WTC11 (cell line): ENCODE results near the gene DDN. TPM values are rescaled to one million over a fixed set of nuclear protein-coding genes. Genes with fewer than 3 reads are reported as not detected.

ENCODE experiments used
- ATAC-seq: fragments of 200-7000 bp; cut with Tn5 transposase; 2 replicates; pipeline ENCODE4 v1.10.0; 2021; ENCODE audit warnings: mild to moderate bottlenecking, moderate library complexity
- CTCF ChIA-PET: fragments of 300-600 bp; sonication (Branson Sonifier 250); formaldehyde crosslinking; loops from one replicate; lab custom pipeline; 2021; ENCODE audit warnings: antibody characterized with exemption; lab: Charles Lee
- POLR2A ChIA-PET: fragments of 350-600 bp; sonication (Branson Sonifier 250); formaldehyde crosslinking; loops from one replicate; lab custom pipeline; 2021; ENCODE audit warnings: antibody characterized with exemption; lab: Charles Lee
- DNase-seq: peaks from one replicate; pipeline ENCODE4 v3.0.0; 2021; ENCODE audit warnings: low spot score
- H3K27ac Mint-ChIP-seq: 2 replicates; pipeline ENCODE4 v1.8.0; 2021; ENCODE audit warnings: mixed read lengths
- H3K27me3 Mint-ChIP-seq: 2 replicates; pipeline ENCODE4 v1.8.0; 2021; ENCODE audit warnings: low read depth, mild to moderate bottlenecking, moderate library complexity, mixed read lengths
- H3K36me3 Mint-ChIP-seq: 2 replicates; pipeline ENCODE4 v1.8.0; 2021; ENCODE audit warnings: mixed read lengths
- H3K4me1 Mint-ChIP-seq: 2 replicates; pipeline ENCODE4 v1.8.0; 2022; ENCODE audit warnings: mixed read lengths
- H3K4me3 Mint-ChIP-seq: 2 replicates; pipeline ENCODE4 v1.8.0; 2021; ENCODE audit warnings: mild to moderate bottlenecking, moderate library complexity, mixed read lengths
- H3K9me3 Mint-ChIP-seq: 2 replicates; pipeline ENCODE4 v1.8.0; 2021; ENCODE audit warnings: mixed read lengths
- CBFB ChIP-seq: sonication (generic); formaldehyde crosslinking; IDR thresholded peaks from 2 replicates; pipeline ENCODE4 v1.8.1; 2022; ENCODE audit warnings: mild to moderate bottlenecking, low read depth, missing genetic modification reagents
- CREB1 ChIP-seq: sonication (generic); formaldehyde crosslinking; IDR thresholded peaks from 2 replicates; pipeline ENCODE4 v1.8.0; 2023; ENCODE audit warnings: mild to moderate bottlenecking, missing genetic modification reagents
- ESRRA ChIP-seq: sonication (generic); formaldehyde crosslinking; IDR thresholded peaks from 2 replicates; pipeline ENCODE4 v1.8.1; 2022; ENCODE audit warnings: mild to moderate bottlenecking, missing genetic modification reagents, borderline replicate concordance
- ETV6 ChIP-seq: sonication (generic); formaldehyde crosslinking; IDR thresholded peaks from 2 replicates; pipeline ENCODE4 v1.8.1; 2022; ENCODE audit warnings: mild to moderate bottlenecking, missing genetic modification reagents
- FOXK1 ChIP-seq: sonication (generic); formaldehyde crosslinking; IDR thresholded peaks from 2 replicates; pipeline ENCODE4 v1.8.0; 2022; ENCODE audit warnings: mild to moderate bottlenecking, moderate library complexity, missing genetic modification reagents
- FOXP1 ChIP-seq: sonication (generic); formaldehyde crosslinking; IDR thresholded peaks from 2 replicates; pipeline ENCODE4 v1.8.0; 2022; ENCODE audit warnings: missing genetic modification reagents, mild to moderate bottlenecking, moderate library complexity, borderline replicate concordance
- GRHL2 ChIP-seq: fragments of 250-450 bp; sonication (Bioruptor Pico); IDR thresholded peaks from 2 replicates; pipeline ENCODE4 v1.8.0; 2022; ENCODE audit warnings: mild to moderate bottlenecking, moderate library complexity; ENCODE audit not compliant: insufficient replicate concordance, severe bottlenecking
- JAZF1 ChIP-seq: fragments of 250-450 bp; sonication (Bioruptor Pico); IDR thresholded peaks from 2 replicates; pipeline ENCODE4 v1.9.0; 2021; ENCODE audit warnings: moderate library complexity, mild to moderate bottlenecking, inconsistent platforms
- NFATC4 ChIP-seq: fragments of 250-450 bp; sonication (Bioruptor Pico); IDR thresholded peaks from 2 replicates; pipeline ENCODE4 v1.9.0; 2021; ENCODE audit warnings: mild to moderate bottlenecking
- NFE2L1 ChIP-seq: sonication (generic); formaldehyde crosslinking; IDR thresholded peaks from 2 replicates; pipeline ENCODE4 v1.8.1; 2023; ENCODE audit warnings: missing genetic modification reagents
- NR1H2 ChIP-seq: sonication (generic); formaldehyde crosslinking; IDR thresholded peaks from 2 replicates; pipeline ENCODE4 v1.9.0; 2021; ENCODE audit warnings: mild to moderate bottlenecking, moderate library complexity, missing genetic modification reagents
- NR2C2 ChIP-seq: sonication (generic); formaldehyde crosslinking; IDR thresholded peaks from 2 replicates; pipeline ENCODE4 v1.8.0; 2022; ENCODE audit warnings: mild to moderate bottlenecking, missing genetic modification reagents
- OVOL2 ChIP-seq: fragments of 250-450 bp; sonication (Bioruptor Pico); IDR thresholded peaks from 2 replicates; pipeline ENCODE4 v1.9.0; 2021; ENCODE audit warnings: mild to moderate bottlenecking, borderline replicate concordance
- RELA ChIP-seq: sonication (generic); formaldehyde crosslinking; IDR thresholded peaks from 2 replicates; pipeline ENCODE4 v1.8.1; 2022; ENCODE audit warnings: missing genetic modification reagents, mild to moderate bottlenecking, borderline replicate concordance
- SMAD3 ChIP-seq: sonication (generic); formaldehyde crosslinking; IDR thresholded peaks from 2 replicates; pipeline ENCODE4 v1.8.0; 2022; ENCODE audit warnings: missing genetic modification reagents, mild to moderate bottlenecking, borderline replicate concordance
- TCF7 ChIP-seq: sonication (generic); formaldehyde crosslinking; IDR thresholded peaks from 2 replicates; pipeline ENCODE4 v1.8.0; 2022; ENCODE audit warnings: mild to moderate bottlenecking, low read depth, missing genetic modification reagents, moderate library complexity
- TEAD1 ChIP-seq: sonication (generic); formaldehyde crosslinking; IDR thresholded peaks from 2 replicates; pipeline ENCODE4 v1.8.0; 2022; ENCODE audit warnings: mild to moderate bottlenecking, missing genetic modification reagents
- ZBTB21 ChIP-seq: sonication (generic); formaldehyde crosslinking; IDR thresholded peaks from 2 replicates; pipeline ENCODE4 v1.8.1; 2023; ENCODE audit warnings: mild to moderate bottlenecking, missing genetic modification reagents, borderline replicate concordance
- ZNF219 ChIP-seq: sonication (generic); formaldehyde crosslinking; IDR thresholded peaks from 2 replicates; pipeline ENCODE4 v1.8.0; 2023; ENCODE audit warnings: missing genetic modification reagents, mild to moderate bottlenecking, borderline replicate concordance
- ZNF263 ChIP-seq: sonication (generic); formaldehyde crosslinking; IDR thresholded peaks from 2 replicates; pipeline ENCODE4 v1.8.1; 2022; ENCODE audit warnings: low read depth, mild to moderate bottlenecking, moderate library complexity, missing genetic modification reagents
- ZNF317 ChIP-seq: sonication (generic); formaldehyde crosslinking; IDR thresholded peaks from 2 replicates; pipeline ENCODE4 v1.8.1; 2023; ENCODE audit warnings: low read depth, mild to moderate bottlenecking, moderate library complexity, missing genetic modification reagents, borderline replicate concordance
- ZNF416 ChIP-seq: fragments of 250-450 bp; sonication (Bioruptor Pico); IDR thresholded peaks from 2 replicates; pipeline ENCODE4 v1.9.0; 2021; ENCODE audit warnings: mild to moderate bottlenecking, inconsistent platforms
- total RNA-seq: library from RNA; stranded (reverse); gene quantifications from 3 replicates; pipeline ENCODE4 v1.2.3, GENCODE V29; 2021
- TF ChIP-seq, protein P1 (sequence below): sonication (generic); formaldehyde crosslinking; IDR thresholded peaks from 2 replicates; pipeline ENCODE4 v1.8.0; 2022; ENCODE audit warnings: mild to moderate bottlenecking, missing genetic modification reagents
- TF ChIP-seq, protein P2 (sequence below): sonication (generic); formaldehyde crosslinking; IDR thresholded peaks from 2 replicates; pipeline ENCODE4 v1.8.1; 2022; ENCODE audit warnings: mild to moderate bottlenecking, missing genetic modification reagents, moderate library complexity, borderline replicate concordance
- TF ChIP-seq, protein P3 (sequence below): fragments of 250-450 bp; sonication (Bioruptor Pico); conservative IDR thresholded peaks from 2 replicates; pipeline ENCODE4 v1.9.0; 2021; ENCODE audit warnings: mild to moderate bottlenecking
- TF ChIP-seq, protein P4 (sequence below): sonication (generic); formaldehyde crosslinking; IDR thresholded peaks from 2 replicates; pipeline ENCODE4 v1.8.1; 2022; ENCODE audit warnings: mild to moderate bottlenecking, moderate library complexity, missing genetic modification reagents

The DDN gene
- total RNA-seq, 1 experiment from 2014 or later: 0.33 TPM

DNA sequence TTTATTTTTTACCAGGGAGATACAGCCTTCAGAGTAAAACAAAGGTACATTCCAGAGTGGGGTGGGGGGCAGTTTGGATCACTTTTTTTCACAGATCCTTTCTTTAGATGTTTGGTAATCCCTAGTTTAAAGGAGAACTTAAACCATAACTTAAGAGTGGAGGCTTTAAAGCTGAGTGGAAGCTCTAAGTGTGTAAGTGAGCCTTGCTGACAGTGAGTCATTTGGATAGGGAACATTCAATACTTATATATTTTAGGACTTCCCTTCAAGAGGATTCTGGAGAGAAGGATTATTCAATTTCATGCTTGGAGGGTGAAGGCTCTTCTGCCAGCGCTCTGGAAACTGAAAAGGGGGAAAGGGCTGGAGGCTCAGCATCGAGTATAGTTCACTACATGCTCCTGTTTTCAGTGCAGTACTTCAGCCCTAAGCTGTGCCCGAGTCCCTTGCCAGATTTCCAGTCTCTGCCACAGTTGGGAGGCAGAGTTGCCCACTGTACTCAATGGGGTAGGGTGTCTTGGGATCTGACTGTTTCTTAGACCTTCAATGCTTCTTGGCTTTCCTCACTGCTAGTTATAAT, 11.0 kb upstream of the DDN start:
- ATAC-seq: no peak
- TF ChIP-seq, protein P1, sequence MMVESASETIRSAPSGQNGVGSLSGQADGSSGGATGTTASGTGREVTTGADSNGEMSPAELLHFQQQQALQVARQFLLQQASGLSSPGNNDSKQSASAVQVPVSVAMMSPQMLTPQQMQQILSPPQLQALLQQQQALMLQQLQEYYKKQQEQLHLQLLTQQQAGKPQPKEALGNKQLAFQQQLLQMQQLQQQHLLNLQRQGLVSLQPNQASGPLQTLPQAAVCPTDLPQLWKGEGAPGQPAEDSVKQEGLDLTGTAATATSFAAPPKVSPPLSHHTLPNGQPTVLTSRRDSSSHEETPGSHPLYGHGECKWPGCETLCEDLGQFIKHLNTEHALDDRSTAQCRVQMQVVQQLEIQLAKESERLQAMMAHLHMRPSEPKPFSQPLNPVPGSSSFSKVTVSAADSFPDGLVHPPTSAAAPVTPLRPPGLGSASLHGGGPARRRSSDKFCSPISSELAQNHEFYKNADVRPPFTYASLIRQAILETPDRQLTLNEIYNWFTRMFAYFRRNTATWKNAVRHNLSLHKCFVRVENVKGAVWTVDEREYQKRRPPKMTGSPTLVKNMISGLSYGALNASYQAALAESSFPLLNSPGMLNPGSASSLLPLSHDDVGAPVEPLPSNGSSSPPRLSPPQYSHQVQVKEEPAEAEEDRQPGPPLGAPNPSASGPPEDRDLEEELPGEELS (CRISPR knock-in tag): no peak
- no peak for TF ChIP-seq ESRRA
- TF ChIP-seq NFE2L1: no peak
- TF ChIP-seq ZNF416 (CRISPR knock-in tag): no peak
- TF ChIP-seq NR2C2: no peak
- no peak for TF ChIP-seq NR1H2 (CRISPR knock-in tag)
- Mint-ChIP-seq H3K27ac (no peak overlapping the region), H3K4me3 (no peak overlapping the region), H3K36me3 (peaks cover 5% of the 10 kb centered on the region), H3K4me1 (peaks cover 4% of the 10 kb centered on the region; the same call in 1 of the 2 replicates), H3K27me3 (no peaks in the 10 kb centered on the region), H3K9me3 (no peaks in the 10 kb centered on the region)
- POLR2A ChIA-PET: no interaction called here
- CTCF ChIA-PET: interaction anchor here (2.2 kb wide), 1 partner anchor 13 kb away, joined by 7 read pairs; no protein-coding TSS in a partner anchor
- DNase-seq: no peak

DNA sequence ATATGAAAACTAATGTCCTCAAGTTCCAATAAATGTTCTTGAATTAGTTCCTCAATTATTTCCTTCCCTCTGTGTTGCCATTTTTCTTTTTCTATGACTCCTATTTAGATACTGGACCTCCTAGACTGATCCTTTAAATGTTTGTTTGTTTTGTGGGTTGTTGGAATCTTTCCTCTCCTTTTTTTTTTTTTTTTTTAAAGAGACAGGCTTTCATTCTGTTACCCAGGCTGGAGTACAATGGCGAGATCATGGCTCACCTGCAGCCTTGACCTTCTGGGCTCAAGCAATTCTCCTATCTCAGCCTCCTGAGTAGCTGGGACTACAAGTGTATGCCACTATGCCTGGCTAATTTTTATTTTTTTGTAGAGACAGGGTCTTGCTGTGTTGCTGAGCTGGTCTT, 9.8 kb upstream of the DDN start:
- ATAC-seq (no peak), DNase-seq (no peak)
- ChIA-PET POLR2A (no interaction called here), CTCF (interaction anchor here (1.8 to 2.4 kb wide), 2 partner anchors 12 to 21 kb away, joined by 5 to 14 read pairs; no protein-coding TSS in a partner anchor)
- no peaks in the 10 kb centered on the region for H3K9me3 Mint-ChIP-seq
- H3K27ac Mint-ChIP-seq: no peak overlapping the region
- peaks cover 11% of the 10 kb centered on the region for H3K36me3 Mint-ChIP-seq
- TF ChIP-seq ZNF317 (CRISPR knock-in tag) (no peak), SMAD3 (no peak), RELA (CRISPR knock-in tag) (no peak), GRHL2 (CRISPR knock-in tag) (no peak), JAZF1 (CRISPR knock-in tag) (no peak), NFATC4 (no peak), OVOL2 (no peak), ETV6 (CRISPR knock-in tag) (no peak), CBFB (CRISPR knock-in tag) (no peak)
- TF ChIP-seq, protein P1 (CRISPR knock-in tag): no peak
- H3K27me3 Mint-ChIP-seq: no peaks in the 10 kb centered on the region
- peaks cover 4% of the 10 kb centered on the region; the same call in 1 of the 2 replicates for H3K4me1 Mint-ChIP-seq
- no peak overlapping the region for H3K4me3 Mint-ChIP-seq

DNA sequence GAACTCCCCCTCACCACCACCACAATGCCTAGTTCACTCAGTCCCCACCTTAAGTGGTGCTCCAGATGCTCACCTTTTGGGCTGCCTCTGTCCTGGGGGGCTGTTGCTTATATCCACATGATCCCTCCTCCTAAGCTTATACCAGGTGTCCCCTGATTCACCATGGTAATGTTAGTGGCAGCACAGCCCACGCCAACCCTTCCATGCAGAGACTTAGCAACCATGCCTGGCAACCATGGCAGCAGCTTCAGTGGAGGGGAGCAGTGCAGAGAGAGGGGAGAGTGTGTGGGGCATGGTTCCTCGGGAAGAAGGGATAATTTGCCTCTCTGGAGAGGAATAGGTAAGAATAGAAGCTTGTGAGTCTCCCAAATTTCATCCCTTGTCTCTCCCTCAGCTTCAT, 1.2 kb upstream of the DDN start:
- ChIA-PET POLR2A (interaction anchor here (0.6 kb wide), 1 partner anchor 121 kb away, joined by 3 read pairs; no protein-coding TSS in a partner anchor), CTCF (interaction anchor here (0.7 to 11.9 kb wide), 14 partner anchors 11 to 295 kb away, joined by 3 to 237 read pairs (median 6); partner anchors contain the start of genes PRKAG1, PRPH, WNT1 and WNT10B)
- no peak for ATAC-seq
- peaks cover 12% of the 10 kb centered on the region for H3K4me1 Mint-ChIP-seq
- no peaks in the 10 kb centered on the region for H3K9me3 Mint-ChIP-seq
- no peak for DNase-seq
- H3K4me3 Mint-ChIP-seq: peak overlapping the region; percentile 64; the same call in 1 of the 2 replicates
- H3K27ac Mint-ChIP-seq: no peak overlapping the region
- H3K36me3 Mint-ChIP-seq: peaks cover 15% of the 10 kb centered on the region
- peaks cover 65% of the 10 kb centered on the region for H3K27me3 Mint-ChIP-seq
- TF ChIP-seq, protein P2, sequence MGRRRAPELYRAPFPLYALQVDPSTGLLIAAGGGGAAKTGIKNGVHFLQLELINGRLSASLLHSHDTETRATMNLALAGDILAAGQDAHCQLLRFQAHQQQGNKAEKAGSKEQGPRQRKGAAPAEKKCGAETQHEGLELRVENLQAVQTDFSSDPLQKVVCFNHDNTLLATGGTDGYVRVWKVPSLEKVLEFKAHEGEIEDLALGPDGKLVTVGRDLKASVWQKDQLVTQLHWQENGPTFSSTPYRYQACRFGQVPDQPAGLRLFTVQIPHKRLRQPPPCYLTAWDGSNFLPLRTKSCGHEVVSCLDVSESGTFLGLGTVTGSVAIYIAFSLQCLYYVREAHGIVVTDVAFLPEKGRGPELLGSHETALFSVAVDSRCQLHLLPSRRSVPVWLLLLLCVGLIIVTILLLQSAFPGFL: no peak
- TF ChIP-seq TCF7 (CRISPR knock-in tag): no peak
- TF ChIP-seq, protein P3, sequence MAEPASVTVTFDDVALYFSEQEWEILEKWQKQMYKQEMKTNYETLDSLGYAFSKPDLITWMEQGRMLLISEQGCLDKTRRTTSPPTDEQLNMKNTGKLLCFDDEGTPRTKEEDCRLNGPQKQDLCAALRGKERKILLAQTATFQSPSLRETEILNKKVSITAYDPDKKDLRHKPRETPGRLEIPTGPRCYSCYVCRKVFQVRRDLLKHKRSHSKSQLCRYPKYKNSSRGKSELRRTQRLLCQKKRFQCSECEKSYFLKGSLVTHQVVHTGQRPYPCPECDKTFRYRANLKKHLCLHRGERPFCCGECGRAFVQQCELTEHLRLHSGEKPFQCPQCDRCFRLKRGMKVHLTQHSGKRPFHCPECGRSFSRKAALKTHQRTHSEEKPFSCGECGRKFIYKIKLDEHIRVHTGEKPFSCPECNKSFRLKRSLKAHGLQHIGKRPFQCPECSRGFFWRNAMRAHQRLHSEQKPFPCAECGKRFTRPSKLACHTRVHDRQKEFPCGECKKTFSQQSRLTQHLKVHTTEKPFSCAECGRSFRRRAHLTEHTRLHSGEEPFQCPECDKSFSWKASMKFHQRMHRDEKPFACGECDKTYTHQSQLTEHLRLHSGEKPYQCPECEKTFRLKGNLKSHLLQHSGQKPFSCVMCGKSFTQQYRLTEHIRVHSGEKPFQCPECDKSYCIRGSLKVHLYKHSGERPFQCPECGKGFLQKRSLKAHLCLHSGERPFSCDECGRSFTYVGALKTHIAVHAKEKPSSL: no peak
- TF ChIP-seq ZNF416 (CRISPR knock-in tag): no peak
- TF ChIP-seq TEAD1 (CRISPR knock-in tag): no peak
- TF ChIP-seq, protein P4, sequence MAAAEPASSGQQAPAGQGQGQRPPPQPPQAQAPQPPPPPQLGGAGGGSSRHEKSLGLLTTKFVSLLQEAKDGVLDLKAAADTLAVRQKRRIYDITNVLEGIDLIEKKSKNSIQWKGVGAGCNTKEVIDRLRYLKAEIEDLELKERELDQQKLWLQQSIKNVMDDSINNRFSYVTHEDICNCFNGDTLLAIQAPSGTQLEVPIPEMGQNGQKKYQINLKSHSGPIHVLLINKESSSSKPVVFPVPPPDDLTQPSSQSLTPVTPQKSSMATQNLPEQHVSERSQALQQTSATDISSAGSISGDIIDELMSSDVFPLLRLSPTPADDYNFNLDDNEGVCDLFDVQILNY (CRISPR knock-in tag): no peak
- TF ChIP-seq ZNF219 (CRISPR knock-in tag): no peak
- no peak for TF ChIP-seq CREB1
- no peak for TF ChIP-seq ZNF263
- TF ChIP-seq ZBTB21: no peak
- no peak for TF ChIP-seq FOXP1 (CRISPR knock-in tag)
- TF ChIP-seq FOXK1: no peak
